GM12801 (cell line): ENCODE results near the gene IFNL4.

Experiments
- TF ChIP-seq, protein P1 (sequence below): IDR thresholded peaks from one replicate; pipeline ENCODE4 v1.5.1; 2011; ENCODE audit warnings: control low read depth; ENCODE audit not compliant: insufficient read length; ENCODE audit errors: extremely low read depth

IFNL4 gene

DNA sequence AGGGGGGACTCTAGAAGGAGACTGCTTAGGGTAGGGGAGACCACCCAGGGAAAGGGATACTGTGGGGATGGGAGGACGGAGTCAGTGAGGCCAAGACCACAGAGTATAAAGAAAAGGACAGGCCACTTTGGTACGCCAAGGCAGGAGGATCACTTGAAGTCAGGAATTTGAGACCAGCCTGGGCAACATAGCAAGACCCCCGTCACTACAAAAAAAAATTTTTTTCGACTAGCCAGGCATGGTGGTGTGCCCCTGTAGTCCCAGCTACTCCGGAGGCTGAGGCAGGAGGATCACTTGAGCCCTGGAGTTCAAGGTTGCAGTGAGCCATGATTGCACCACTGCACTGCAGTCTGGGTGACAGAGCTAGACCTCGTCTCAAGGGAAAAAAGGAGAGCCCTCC lies 10.4 kb downstream of the IFNL4 start:
- TF ChIP-seq, protein P1, sequence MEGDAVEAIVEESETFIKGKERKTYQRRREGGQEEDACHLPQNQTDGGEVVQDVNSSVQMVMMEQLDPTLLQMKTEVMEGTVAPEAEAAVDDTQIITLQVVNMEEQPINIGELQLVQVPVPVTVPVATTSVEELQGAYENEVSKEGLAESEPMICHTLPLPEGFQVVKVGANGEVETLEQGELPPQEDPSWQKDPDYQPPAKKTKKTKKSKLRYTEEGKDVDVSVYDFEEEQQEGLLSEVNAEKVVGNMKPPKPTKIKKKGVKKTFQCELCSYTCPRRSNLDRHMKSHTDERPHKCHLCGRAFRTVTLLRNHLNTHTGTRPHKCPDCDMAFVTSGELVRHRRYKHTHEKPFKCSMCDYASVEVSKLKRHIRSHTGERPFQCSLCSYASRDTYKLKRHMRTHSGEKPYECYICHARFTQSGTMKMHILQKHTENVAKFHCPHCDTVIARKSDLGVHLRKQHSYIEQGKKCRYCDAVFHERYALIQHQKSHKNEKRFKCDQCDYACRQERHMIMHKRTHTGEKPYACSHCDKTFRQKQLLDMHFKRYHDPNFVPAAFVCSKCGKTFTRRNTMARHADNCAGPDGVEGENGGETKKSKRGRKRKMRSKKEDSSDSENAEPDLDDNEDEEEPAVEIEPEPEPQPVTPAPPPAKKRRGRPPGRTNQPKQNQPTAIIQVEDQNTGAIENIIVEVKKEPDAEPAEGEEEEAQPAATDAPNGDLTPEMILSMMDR = no peak

DNA sequence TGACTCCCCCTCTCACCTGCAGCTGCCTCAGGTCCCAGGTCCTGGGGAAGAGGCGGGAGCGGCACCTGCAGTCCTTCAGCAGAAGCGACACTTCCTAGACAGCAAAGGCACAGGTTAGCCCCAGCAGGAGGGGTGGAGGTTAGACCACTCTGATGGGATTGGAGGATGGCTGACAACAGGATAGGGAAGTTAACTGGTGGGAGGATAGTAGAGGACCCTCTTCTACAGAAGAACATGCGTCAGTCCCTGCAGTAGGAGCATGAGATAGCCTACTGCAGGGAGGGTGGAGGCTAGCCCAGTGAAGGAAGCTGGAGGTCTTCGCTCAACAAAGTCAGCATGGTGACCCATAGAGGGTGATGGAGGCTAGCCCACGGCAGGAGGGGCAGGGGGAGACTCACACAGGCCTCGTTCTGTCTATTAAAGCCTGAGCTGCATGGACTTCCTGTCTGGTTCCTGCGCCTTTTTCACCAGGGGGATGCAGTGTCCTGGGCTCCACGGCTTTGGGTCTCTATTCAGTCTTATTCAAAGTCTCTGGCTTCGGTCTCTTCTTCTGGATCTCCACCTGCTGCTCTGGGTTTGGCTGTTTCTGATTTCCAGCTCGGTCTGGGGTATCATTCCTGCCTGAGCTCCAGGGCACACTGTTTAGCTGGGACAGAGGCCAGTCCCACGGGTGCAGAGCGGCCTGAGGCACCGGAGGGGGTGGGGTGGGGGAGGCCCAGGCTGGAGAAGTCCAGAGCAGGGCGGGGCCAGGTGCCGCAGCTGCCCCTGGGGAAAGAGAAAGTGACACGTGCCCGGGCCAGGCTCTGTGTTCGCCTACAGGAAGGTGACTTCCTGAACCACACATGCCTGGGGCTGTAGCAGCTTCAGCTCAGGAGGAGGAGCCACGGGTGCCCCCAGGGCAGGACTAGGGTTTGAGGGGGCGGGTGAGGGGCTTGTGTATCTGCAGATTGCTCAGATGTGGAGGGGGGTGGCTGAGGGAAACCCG lies 11.2 kb downstream of the IFNL4 start:
- TF ChIP-seq, protein P1 = no peak

DNA sequence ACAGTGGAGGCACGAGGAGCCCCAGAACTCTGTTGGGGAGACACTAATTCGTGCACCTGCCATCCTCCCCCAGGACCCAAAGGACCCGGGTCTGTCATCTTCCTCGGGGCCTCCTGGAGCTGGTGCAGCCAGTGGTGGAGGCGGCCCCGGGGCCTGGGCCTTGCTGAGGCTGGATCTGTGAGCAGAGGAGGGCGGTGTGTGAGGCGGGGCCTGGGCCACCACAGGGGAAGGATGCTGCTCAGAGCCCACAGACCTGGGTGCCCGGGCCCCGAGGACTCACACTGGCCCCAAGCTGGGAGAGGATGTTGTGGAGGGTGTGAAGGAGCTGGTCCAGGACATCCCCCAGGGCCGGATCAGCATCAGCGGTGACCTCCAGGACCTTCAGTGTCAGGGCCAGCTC lies 12.1 kb downstream of the IFNL4 start:
- TF ChIP-seq, protein P1 = no peak

DNA sequence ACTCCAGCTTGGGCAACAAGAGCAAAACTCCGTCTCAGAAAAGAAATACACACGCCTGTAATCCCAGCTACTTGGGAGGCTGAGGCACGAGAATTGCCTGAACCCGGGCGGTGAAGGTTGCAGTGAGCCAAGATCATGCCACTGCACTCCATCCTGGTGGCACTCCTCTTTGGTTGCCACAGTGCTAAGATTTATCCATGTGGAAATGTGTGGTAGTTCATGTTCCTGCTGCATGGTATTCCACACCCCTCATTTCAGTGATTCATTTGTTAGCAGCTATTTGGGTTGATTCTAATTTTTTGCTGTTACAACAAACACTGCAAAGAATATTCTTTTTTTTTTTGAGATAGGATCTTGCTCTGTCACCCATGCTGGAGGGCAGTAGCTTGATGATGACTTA lies 15.9 kb downstream of the IFNL4 start:
- TF ChIP-seq, protein P1 = no peak

DNA sequence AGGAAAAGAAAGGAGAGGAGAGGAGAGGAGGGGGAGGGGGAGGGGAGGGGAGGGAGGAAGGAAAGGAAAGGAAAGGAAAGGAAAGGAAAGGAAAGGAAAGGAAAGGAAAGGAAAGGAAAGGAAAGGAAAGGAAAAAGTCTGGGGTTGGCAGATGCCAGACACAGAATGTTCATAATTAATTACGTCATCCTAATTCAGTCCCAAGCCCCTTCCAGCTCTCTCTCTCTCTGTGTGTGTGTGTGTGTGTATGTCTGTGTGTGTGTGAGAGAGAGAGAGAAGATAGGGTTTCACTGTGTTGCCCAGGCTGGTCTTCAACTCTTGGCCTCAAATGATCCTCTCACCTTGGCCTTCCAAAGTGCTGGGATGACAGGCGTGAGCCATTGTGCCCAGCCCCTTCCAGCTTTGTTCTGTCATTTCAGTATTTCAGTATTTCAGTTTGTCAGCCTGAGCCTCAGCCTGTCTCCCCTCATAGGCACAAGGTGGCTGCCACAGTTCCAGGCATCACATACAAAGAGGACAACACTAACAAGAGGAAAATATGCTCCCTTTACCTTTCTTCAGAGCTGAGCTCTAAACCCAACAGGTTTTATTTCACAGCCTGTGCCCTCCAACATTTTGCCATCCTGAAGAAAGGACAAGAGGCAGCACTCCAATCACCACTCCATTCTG lies 18.4 kb downstream of the IFNL4 start:
- TF ChIP-seq, protein P1 = no peak

DNA sequence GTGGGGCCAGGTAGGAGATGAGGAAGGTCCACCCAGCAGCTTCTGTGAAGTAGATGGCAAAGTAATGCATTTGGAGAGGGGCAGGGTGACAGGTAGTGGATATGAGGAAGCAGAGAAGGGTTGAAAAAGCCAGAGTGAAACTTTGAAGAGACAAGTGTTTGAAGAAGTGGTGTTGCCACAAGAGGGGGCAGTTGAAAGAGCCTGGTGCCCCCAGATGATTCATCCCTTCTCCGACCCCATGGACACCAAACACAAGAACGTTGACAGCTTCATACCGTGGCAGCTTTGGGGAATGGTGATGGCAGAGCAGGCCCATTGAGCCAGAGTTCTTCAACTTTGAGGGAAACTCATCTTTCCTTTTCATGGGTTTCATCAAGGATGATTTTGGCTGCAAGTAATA lies 23.7 kb downstream of the IFNL4 start:
- TF ChIP-seq, protein P1 = no peak

DNA sequence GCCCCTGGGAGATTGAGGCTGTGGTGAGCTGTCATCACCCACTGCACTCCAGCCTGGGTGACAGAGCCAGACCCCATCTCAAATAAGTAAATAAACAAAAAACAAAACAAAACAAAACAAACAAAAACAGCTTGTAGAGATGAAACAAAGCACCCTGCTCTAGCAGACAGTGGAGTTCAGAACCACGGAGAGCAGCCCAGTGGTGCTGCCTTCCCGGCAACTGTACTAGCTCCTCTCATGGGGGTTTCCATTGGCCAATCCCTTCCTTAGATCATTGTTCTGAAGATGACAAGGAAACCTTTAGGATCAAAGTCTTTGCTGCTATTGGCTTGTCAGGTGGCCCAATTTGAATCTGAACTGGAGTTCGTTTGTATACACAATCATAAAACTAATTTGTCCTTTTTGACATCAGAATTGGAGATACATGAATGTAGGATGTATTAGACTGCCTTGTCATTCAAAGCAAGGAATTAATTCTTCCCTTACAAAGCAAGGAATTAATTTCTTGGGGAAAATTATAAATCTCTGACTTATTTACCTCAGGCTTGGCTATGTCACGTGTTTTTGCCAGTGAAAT lies 24.9 kb downstream of the IFNL4 start:
- TF ChIP-seq, protein P1 = no peak
